Measurements from ENCODE around the gene RGS7. TPM values are rescaled to one million over a fixed set of nuclear protein-coding genes. Genes with fewer than 3 reads are reported as not detected.

Gene RGS7
- 2.0 and 2.7 TPM in 2 replicates for total RNA-seq

GRCh38 chr1:241356519-241357365 is at the start of gene RGS7:
Gene RGS7, minus strand, starts transcription at chr1:241357205.

Other genes with a start within 250 kb of the RGS7 start
- gene FH, start 162.6 kb upstream of the RGS7 start, total RNA-seq, result 69.1 and 199 TPM in 2 replicates
- gene KMO, start 175.2 kb upstream of the RGS7 start, total RNA-seq, result 0.56 and 0.96 TPM in 2 replicates

Data from regular cardiac myocyte (primary cell).